Ovary (tissue), 3 donors: ENCODE results near the gene HNRNPA3.
"Not testable (repeated sequence)": the region's sequence is repeated elsewhere in the genome, so short reads cannot be mapped to it uniquely, and the experiment has no call there.

Source experiments
- CTCF ChIP-seq, 3 donors: fragments of 450-650 bp in 2 of 3; fragments of 200-600 bp in 1 of 3; IDR thresholded peaks; one replicate each; pipeline versions ENCODE4 v1.5.1 to v1.8.0; 2016 to 2022; ENCODE audit warnings: antibody characterized with exemption in 3 of 3, mild to moderate bottlenecking in 1 of 3
- POLR2A ChIP-seq: fragments of 450-650 bp; IDR thresholded peaks from one replicate; pipeline ENCODE4 v1.6.1; 2017; ENCODE audit warnings: antibody characterized with exemption, mild to moderate bottlenecking, moderate library complexity
- donor health status: DM: no; HTN: no; CAD: no.

- TF ChIP-seq CTCF (IDR thresholded peaks at IDR 0.05); POLR2A: not testable (repeated sequence)
Observed at GRCh38 chr2:177200419-177200818, 12.2 kb upstream of the HNRNPA3 start.
